PFSK-1 (cell line): ENCODE data around the gene TMEM60.

Source experiments
- FOXP2 ChIP-seq: optimal IDR thresholded peaks from 2 replicates; pipeline ENCODE3; 2011; ENCODE audit warnings: borderline replicate concordance, control low read depth, inconsistent platforms; ENCODE audit not compliant: insufficient read depth; ENCODE audit errors: extremely low read length, extremely low read depth
- POLR2AphosphoS5 ChIP-seq: IDR thresholded peaks from 2 replicates; pipeline ENCODE4 v1.6.1; 2012; ENCODE audit warnings: low read depth, mild to moderate bottlenecking, control low read depth, low read length, moderate library complexity
- REST ChIP-seq, 2 experiments: IDR thresholded peaks; 2 replicates each; pipeline versions ENCODE4 v1.6.1 to v1.8.0; 2011 to 2012; ENCODE audit warnings: low read depth in 2 of 2, low read length in 2 of 2, control low read depth in 1 of 2, inconsistent platforms in 1 of 2, mild to moderate bottlenecking in 1 of 2, moderate library complexity in 1 of 2; ENCODE audit not compliant: insufficient read depth in 1 of 2

- TF ChIP-seq POLR2AphosphoS5 = no peak
- no peak for TF ChIP-seq REST (IDR thresholded peaks at IDR 0.05; ENCODE audit: insufficient read depth in 1 of 2, low read depth in 2 of 2, low read length in 2 of 2)
- TF ChIP-seq FOXP2 = no peak
Observed at GRCh38 chr7:77786018-77786417, 12.2 kb downstream of the TMEM60 start.
